D721Med (cell line): ENCODE data around the gene BCAP29.
A peak's percentile ranks its signal among the peaks of the same experiment; 100 is the strongest.

Source experiments
- DNase-seq: peaks from one replicate; pipeline ENCODE4 v3.0.0; 2011; ENCODE audit warnings: low spot score; ENCODE audit not compliant: insufficient read length
- FAIRE-seq: peaks from 2 replicates; lab custom pipeline; 2011; peaks lifted over from hg19 to GRCh38; lab: Jason Lieb, UNC
- TF ChIP-seq, protein P1 (sequence below): IDR thresholded peaks from 2 replicates; pipeline ENCODE4 v1.5.1; 2012; ENCODE audit warnings: mild to moderate bottlenecking, control low read depth; ENCODE audit not compliant: insufficient read depth; ENCODE audit errors: missing control alignments

Gene BCAP29

DNA sequence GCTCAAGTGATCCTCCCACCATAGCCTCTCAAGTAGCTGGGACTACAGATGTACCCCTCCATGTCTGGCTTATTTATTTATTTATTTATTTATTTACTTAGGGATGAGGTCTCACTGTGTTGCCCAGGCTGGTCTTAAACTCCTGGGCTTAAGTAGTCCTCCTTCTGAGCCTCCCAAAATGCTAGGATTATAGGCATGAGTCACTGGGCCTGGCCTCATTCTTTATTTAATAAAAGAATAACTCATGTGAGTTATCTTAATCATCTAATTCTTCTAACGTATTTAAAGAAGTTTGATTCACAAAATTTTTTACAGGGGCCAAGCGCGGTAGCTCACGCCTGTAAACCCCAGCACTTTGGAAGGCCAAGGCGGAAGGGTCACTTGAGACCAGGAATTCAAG is 72.6 kb downstream of the BCAP29 start:
- TF ChIP-seq, protein P1, sequence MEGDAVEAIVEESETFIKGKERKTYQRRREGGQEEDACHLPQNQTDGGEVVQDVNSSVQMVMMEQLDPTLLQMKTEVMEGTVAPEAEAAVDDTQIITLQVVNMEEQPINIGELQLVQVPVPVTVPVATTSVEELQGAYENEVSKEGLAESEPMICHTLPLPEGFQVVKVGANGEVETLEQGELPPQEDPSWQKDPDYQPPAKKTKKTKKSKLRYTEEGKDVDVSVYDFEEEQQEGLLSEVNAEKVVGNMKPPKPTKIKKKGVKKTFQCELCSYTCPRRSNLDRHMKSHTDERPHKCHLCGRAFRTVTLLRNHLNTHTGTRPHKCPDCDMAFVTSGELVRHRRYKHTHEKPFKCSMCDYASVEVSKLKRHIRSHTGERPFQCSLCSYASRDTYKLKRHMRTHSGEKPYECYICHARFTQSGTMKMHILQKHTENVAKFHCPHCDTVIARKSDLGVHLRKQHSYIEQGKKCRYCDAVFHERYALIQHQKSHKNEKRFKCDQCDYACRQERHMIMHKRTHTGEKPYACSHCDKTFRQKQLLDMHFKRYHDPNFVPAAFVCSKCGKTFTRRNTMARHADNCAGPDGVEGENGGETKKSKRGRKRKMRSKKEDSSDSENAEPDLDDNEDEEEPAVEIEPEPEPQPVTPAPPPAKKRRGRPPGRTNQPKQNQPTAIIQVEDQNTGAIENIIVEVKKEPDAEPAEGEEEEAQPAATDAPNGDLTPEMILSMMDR, result no peak
- FAIRE-seq (no peak), DNase-seq (no peak)

GRCh38 chr7:107658467-107658866 is 78.4 kb downstream of the BCAP29 start:
- FAIRE-seq (no peak), DNase-seq (no peak)
- TF ChIP-seq, protein P1, result no peak

- DNase-seq, result no peak
- no peak for FAIRE-seq
- TF ChIP-seq, protein P1, result no peak
These were observed 79.6 kb downstream of the BCAP29 start for GRCh38 chr7:107659666-107660065.

DNA sequence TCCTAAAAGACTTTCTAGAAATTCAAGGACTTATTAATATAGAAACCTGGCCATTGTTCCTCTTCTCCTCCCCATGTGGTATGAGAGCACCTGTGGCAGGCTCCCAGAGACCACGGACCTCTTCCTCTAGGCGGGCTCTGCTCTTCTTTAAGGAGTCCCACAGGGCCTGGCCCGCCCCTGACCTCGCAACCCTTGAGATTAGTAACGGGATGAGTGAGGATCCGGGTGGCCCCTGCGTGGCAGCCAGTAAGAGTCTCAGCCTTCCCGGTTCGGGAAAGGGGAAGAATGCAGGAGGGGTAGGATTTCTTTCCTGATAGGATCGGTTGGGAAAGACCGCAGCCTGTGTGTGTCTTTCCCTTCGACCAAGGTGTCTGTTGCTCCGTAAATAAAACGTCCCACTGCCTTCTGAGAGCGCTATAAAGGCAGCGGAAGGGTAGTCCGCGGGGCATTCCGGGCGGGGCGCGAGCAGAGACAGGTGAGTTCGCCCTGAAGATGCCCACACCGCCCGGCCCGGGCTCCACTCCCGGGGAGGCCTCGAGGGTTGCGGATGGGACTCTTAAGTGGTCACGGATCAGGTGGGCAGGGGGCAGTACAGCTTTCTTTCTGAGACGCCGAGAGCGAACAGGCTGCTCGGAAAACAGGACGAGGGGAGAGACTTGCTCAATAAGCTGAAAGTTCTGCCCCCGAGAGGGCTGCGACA is 80.5 kb downstream of the BCAP29 start, which contains the start of gene SLC26A4:
Gene SLC26A4 (plus strand): TSS at position 448 of the 700 bp plus-strand sequence. CDS start 814 bp downstream, outside the sequence.
- TF ChIP-seq, protein P1, result no peak
- FAIRE-seq (no peak), DNase-seq (no peak)

- peak; percentile 13 for DNase-seq
- TF ChIP-seq, protein P1, result no peak
- no peak for FAIRE-seq
These were observed 81.2 kb downstream of the BCAP29 start for GRCh38 chr7:107661081-107661864.

DNA sequence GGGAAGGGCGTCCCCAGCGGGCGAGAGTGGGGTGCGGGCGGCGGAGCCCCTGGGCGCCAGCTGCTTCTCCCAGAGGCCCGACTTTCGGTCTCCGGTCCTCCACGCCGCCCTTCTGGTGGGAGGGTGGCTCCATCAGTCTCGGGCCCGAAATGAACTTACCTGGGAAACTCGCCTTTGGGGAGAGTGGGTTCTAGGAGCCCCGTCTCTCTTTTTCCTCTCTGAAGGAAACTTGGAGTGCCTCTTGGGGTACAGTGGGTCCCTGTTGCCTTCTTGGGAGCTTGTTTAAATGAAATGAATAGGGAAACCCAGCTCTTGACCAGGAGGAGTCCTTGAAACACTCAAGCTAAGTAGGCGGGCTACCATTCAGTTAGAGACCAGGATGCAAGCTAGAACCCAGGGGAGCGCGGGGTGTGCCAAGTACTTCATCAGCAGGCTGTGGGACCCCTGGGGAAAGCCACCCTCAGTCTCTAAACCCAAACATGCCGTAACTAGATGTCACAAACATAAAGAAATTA is 81.9 kb downstream of the BCAP29 start:
- DNase-seq (no peak), FAIRE-seq (no peak)
- TF ChIP-seq, protein P1, result no peak
